Right lobe of liver (tissue), 6 donors: ENCODE results near the gene CRIM1. TPM values are rescaled to one million over a fixed set of nuclear protein-coding genes. Genes with fewer than 3 reads are reported as not detected.

Experiments used
- ATAC-seq, 4 donors: fragments of 200-7000 bp; cut with Tn5 transposase; one replicate each; pipeline ENCODE4 v1.9.1; 2020; ENCODE audit warnings: mild to moderate bottlenecking in 4 of 4, moderate library complexity in 4 of 4
- DNase-seq, 3 donors: peaks; one replicate each; pipeline ENCODE4 v3.0.0-alpha.2; 2020
- H3K27ac ChIP-seq, 3 donors: fragments of 200-600 bp; one replicate each; pipeline ENCODE4 v1.8.0; 2022
- H3K27me3 ChIP-seq, 2 donors: fragments of 200-600 bp; one replicate each; pipeline ENCODE4 v1.8.0; 2022
- H3K36me3 ChIP-seq, 4 donors: fragments of 200-600 bp; sonication (generic) in 1 of 4; one replicate each; pipeline versions ENCODE4 v1.5.1 to v1.8.0; 2017 to 2022; ENCODE audit warnings: control low read depth in 1 of 4
- H3K4me1 ChIP-seq, 4 donors: fragments of 200-600 bp; sonication (generic) in 1 of 4; one replicate each; pipeline versions ENCODE4 v1.5.1 to v1.8.0; 2017 to 2022; ENCODE audit warnings: control low read depth in 1 of 4
- H3K4me3 ChIP-seq, 3 donors: fragments of 200-600 bp; one replicate each; pipeline ENCODE4 v1.8.0; 2022
- H3K9me3 ChIP-seq, 4 donors: fragments of 200-600 bp; sonication (generic) in 1 of 4; one replicate each; pipeline versions ENCODE4 v1.5.1 to v1.8.0; 2017 to 2022; ENCODE audit warnings: control low read depth in 1 of 4
- POLR2A ChIP-seq: fragments of 450-650 bp; IDR thresholded peaks from one replicate; pipeline ENCODE4 v1.6.1; 2017; ENCODE audit warnings: antibody characterized with exemption, mild to moderate bottlenecking
- WGBS: methylation state at CpG from one replicate; pipeline ENCODE4 v1.1.6; 2018; ENCODE audit warnings: low coverage, low lambda C conversion rate; ENCODE audit not compliant: insufficient coverage; ENCODE audit errors: missing lambda C conversion rate; 5-methylcytosine and 5-hydroxymethylcytosine counted together
- intact Hi-C, 2 donors: fragments of 100-400 bp; cut with DNase I; formaldehyde crosslinking; loops; one replicate each; pipeline versions ENCODE4 v1.11.2 to v1.14.1; 2022
- total RNA-seq, 6 experiments: library from RNA; depleted of rRNA in 2 of 6; stranded (reverse); fragments of >200 nt in 2 of 6; fragmentation: NEBNext Ultra II Directional in 3 of 6; extraction: Animal tissue kit (Norgen Biotek cat#: 25700) in 3 of 6; gene quantifications; one replicate each; pipeline versions ENCODE4 v1.1.0 to v1.2.4, GENCODE V29; 2016 to 2023
- TF ChIP-seq, protein P1 (sequence below), 4 donors: fragments of 200-600 bp in 3 of 4; fragments of 450-650 bp in 1 of 4; IDR thresholded peaks; one replicate each; pipeline versions ENCODE4 v1.5.1 to v1.8.0; 2016 to 2022; ENCODE audit warnings: antibody characterized with exemption in 4 of 4, mild to moderate bottlenecking in 2 of 4
- donor health status: DM: no; HTN: yes; CAD: no.
- donor health status: DM: no; HTN: no; CAD: no.
- donor health status: DM: no; HTN: no; CAD: no.
- donor health status: DM: no; HTN: yes; CAD: no.
- donor health status: DM: no; HTN: yes; CAD: no.

Gene CRIM1
- total RNA-seq, 6 experiments from 2014 or later, result 4.2 to 30.5 (median 16.7) TPM

DNA sequence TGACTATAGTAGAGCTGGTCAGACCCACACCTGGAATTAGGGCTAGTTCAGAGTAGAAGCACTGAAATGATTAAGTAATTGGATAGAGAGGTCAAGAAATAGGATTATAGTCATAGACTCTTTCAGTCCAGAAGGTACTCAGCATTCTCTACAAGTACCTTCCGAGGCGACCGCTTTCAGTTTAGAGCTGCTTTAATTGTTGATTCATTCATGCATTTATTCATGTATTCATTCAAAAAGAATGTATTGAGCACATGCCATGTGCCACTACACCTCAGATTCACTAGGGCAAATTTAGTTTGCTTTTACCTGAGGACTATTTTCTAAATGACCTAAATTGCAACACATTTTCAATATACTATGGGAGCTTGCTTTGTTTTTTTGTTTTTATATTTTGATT lies 48.7 kb downstream of the CRIM1 start:
- intact Hi-C loops, result no loop called here
- H3K27me3 ChIP-seq, result no peaks in the 10 kb centered on the region
- H3K27ac ChIP-seq, result no peak overlapping the region
- no peak overlapping the region for H3K4me3 ChIP-seq
- H3K36me3 ChIP-seq, result no peaks in the 10 kb centered on the region
- 79% methylated on average over 3 of the region's 3 CpGs for WGBS
- no peaks in the 10 kb centered on the region for H3K4me1 ChIP-seq
- DNase-seq (no peak), ATAC-seq (no peak)
- no peak for TF ChIP-seq POLR2A
- TF ChIP-seq, protein P1, sequence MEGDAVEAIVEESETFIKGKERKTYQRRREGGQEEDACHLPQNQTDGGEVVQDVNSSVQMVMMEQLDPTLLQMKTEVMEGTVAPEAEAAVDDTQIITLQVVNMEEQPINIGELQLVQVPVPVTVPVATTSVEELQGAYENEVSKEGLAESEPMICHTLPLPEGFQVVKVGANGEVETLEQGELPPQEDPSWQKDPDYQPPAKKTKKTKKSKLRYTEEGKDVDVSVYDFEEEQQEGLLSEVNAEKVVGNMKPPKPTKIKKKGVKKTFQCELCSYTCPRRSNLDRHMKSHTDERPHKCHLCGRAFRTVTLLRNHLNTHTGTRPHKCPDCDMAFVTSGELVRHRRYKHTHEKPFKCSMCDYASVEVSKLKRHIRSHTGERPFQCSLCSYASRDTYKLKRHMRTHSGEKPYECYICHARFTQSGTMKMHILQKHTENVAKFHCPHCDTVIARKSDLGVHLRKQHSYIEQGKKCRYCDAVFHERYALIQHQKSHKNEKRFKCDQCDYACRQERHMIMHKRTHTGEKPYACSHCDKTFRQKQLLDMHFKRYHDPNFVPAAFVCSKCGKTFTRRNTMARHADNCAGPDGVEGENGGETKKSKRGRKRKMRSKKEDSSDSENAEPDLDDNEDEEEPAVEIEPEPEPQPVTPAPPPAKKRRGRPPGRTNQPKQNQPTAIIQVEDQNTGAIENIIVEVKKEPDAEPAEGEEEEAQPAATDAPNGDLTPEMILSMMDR (IDR thresholded peaks at IDR 0.05), result no peak
- no peaks in the 10 kb centered on the region for H3K9me3 ChIP-seq

DNA sequence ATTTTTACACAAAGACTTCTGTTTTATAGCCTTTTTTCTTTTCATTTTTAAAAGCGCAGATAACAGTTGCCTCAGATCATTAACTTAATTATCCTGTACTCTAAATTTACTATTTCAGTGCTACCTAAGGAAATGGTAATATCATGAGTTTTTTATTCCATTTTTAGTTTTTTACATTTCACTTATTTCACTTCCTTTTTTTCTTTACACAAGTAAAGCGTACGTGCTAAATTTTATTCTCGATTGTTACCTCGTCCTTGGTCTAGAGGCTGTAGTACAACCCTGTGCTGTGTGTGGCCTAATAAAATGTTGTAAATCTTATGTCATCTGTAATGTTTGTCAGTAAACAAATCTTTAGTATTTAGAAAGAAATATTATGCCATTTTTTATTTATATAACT lies 49.2 kb downstream of the CRIM1 start:
- Histone ChIP-seq H3K4me3 (no peak overlapping the region), H3K36me3 (no peaks in the 10 kb centered on the region), H3K9me3 (no peaks in the 10 kb centered on the region), H3K4me1 (no peaks in the 10 kb centered on the region), H3K27me3 (no peaks in the 10 kb centered on the region), H3K27ac (no peak overlapping the region)
- TF ChIP-seq, protein P1 (IDR thresholded peaks at IDR 0.05), result no peak
- no peak for TF ChIP-seq POLR2A
- DNase-seq, result no peak
- WGBS, result 41% methylated on average over 5 of the region's 5 CpGs
- intact Hi-C loops, result no loop called here
- ATAC-seq, result no peak

DNA sequence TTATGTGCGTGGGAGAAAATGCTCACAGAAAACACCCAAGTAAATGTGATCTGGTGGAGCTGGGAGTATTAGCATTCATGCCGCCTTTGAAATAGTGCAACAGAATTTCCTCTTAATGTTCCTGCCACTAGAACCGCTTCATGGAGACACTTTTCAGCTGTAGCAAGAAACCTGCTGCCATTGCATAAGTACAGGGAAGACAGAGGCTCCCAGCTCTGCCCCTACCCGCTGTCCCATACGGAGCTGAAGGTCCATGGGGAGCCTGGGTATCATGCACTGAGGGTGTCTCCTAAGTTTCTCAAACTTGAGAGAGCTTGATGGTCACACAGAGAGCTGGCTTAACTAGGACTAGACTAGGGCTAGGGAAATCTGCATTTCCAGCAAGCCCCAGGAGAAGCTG lies 49.6 kb downstream of the CRIM1 start:
- intact Hi-C loops, result no loop called here
- DNase-seq, result no peak
- WGBS, result 68% methylated on average over 5 of the region's 5 CpGs

DNA sequence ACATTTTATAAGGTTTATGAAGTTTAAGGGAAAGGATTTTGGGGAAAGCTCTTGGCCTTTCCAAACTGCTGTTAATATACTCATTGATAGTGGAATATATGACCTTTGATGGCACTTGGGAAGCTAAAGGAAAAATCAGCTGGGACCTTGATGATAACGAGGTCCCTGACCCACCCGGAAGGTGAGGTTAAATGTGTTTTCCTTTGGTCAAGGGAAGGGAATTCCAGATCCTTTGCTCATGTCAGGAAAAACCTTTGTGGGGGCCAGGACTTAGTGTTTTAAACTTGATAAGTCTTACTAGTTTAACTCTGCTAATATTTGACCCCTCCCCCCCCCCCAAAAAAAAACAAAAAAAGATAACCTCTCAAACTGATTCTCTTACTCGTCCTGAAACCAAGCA lies 50.7 kb downstream of the CRIM1 start:
- TF ChIP-seq, protein P1 (IDR thresholded peaks at IDR 0.05), result no peak
- TF ChIP-seq POLR2A, result no peak
- DNase-seq (no peak), ATAC-seq (no peak)
- Histone ChIP-seq H3K27me3 (no peaks in the 10 kb centered on the region), H3K27ac (no peak overlapping the region), H3K9me3 (no peaks in the 10 kb centered on the region), H3K4me1 (peaks cover 0 to 3% (median 0%) of the 10 kb centered on the region in 4 donors), H3K36me3 (no peaks in the 10 kb centered on the region), H3K4me3 (no peak overlapping the region)
- 42% methylated on average over 3 of the region's 3 CpGs for WGBS
- intact Hi-C loops, result no loop called here

More for the DNA sequence above, 49.6 kb downstream of the CRIM1 start:
- Histone ChIP-seq H3K9me3 (no peaks in the 10 kb centered on the region), H3K27ac (no peak overlapping the region), H3K36me3 (no peaks in the 10 kb centered on the region), H3K4me1 (no peaks in the 10 kb centered on the region), H3K27me3 (no peaks in the 10 kb centered on the region), H3K4me3 (no peak overlapping the region)
- peak in 1 of 4 donors; percentile 7 for ATAC-seq
- TF ChIP-seq, protein P1 (IDR thresholded peaks at IDR 0.05), result no peak
- TF ChIP-seq POLR2A, result no peak

DNA sequence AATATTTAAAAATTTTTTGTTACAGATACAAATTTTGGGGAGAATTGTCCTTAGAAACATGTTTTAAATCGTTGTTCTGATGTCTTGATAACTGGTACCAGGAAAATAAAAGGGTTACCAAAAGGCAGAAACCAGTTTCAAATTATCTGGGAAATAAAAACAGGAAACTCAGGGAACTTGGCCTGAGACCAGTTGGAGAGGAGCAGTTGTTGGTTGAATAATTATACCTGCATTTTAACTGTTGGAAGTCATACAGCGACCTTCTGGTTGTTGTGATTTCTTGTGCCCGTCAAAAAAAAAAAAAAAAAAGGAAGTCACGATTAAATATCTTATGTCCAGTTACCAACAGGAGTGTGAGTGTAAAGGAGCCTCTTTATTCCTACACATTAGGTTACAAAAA lies 51.8 kb downstream of the CRIM1 start:
- intact Hi-C loops, result no loop called here
- no peaks in the 10 kb centered on the region for H3K27me3 ChIP-seq
- no peak for TF ChIP-seq POLR2A
- DNase-seq, result no peak
- WGBS, result 32% methylated on average over 4 of the region's 4 CpGs
- no peak overlapping the region for H3K27ac ChIP-seq
- H3K9me3 ChIP-seq, result no peaks in the 10 kb centered on the region
- no peak for ATAC-seq
- H3K4me3 ChIP-seq, result no peak overlapping the region
- peaks cover 0 to 4% (median 0%) of the 10 kb centered on the region in 4 donors for H3K4me1 ChIP-seq
- no peaks in the 10 kb centered on the region for H3K36me3 ChIP-seq
